GM12892 (cell line): ENCODE measurements around the gene DLL1.

Source experiments
- DNase-seq: peaks from one replicate; pipeline ENCODE4 v3.0.0; 2011; ENCODE audit not compliant: insufficient read length
- FAIRE-seq: peaks from 2 replicates; lab custom pipeline; 2011; peaks lifted over from hg19 to GRCh38; lab: Jason Lieb, UNC
- POLR2A ChIP-seq: IDR thresholded peaks from 2 replicates; pipeline ENCODE4 v1.6.1; 2011; ENCODE audit warnings: low read depth, low read length, control low read depth
- POLR2AphosphoS5 ChIP-seq: IDR thresholded peaks from 2 replicates; pipeline ENCODE4 v1.6.1; 2011; ENCODE audit warnings: low read depth, low read length, control low read depth
- TAF1 ChIP-seq: IDR thresholded peaks from 2 replicates; pipeline ENCODE4 v1.6.1; 2011; ENCODE audit warnings: low read depth, mild to moderate bottlenecking, control low read depth, low read length, borderline replicate concordance

DLL1 gene

GRCh38 chr6:170307080-170307545 is 16.2 kb upstream of the DLL1 start:
- peak; percentile 17 for FAIRE-seq
- TF ChIP-seq TAF1 (no peak), POLR2A (no peak), POLR2AphosphoS5 (no peak)
- DNase-seq: no peak

DNA sequence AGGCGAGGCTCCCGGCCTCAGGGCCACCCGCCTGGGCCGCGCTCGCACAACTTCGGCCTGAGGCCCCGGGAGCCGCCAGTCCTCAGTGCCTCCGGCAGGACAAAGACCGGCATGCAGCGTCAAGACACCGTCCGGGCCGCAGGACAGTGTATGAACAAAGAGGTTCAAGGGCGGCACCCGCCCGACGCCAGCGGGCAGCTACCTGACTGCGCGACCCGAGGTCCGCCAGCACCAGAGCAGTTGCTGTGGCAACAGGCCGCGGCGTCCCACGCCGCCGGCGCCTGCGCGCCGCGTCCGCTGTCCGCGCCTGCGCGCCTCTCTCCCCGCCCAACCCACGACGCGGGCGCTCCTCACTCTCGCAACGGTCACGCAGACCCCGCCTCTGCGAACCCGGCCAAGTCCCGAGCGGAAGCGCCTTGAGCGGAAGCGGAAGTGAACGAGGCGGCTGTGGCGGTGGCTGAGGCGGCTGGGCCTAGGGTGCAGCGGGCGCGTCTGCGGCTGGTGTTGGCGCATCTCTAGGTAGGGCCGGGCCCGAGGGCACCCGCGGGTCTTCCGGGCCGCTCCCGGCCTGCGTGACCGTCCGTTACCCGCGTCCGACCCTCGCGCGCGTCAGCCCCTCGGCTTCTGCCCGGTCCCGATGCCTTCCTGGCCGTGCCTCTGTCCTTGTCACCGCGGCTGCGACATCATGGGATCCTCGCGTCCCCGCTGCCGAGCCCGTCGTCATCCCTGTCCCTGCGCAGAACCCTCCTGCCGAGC is 15.6 kb upstream of the DLL1 start, which contains the start of gene FAM120B:
FAM120B (plus strand) TSS at position 435 of the 756 bp plus-strand sequence. CDS start 10,633 bp downstream, outside the sequence.
- DNase-seq (peak; percentile 94), FAIRE-seq (peak; percentile 98)
- TF ChIP-seq POLR2AphosphoS5 (peak; percentile 96), TAF1 (no peak; the same call in 1 of the 2 replicates), POLR2A (peak; percentile 96)

GRCh38 chr6:170305805-170306323 is 15.0 kb upstream of the DLL1 start:
- no peak for DNase-seq
- FAIRE-seq: no peak
- TF ChIP-seq POLR2AphosphoS5: no peak
- TF ChIP-seq POLR2A: no peak
- no peak for TF ChIP-seq TAF1

DNA sequence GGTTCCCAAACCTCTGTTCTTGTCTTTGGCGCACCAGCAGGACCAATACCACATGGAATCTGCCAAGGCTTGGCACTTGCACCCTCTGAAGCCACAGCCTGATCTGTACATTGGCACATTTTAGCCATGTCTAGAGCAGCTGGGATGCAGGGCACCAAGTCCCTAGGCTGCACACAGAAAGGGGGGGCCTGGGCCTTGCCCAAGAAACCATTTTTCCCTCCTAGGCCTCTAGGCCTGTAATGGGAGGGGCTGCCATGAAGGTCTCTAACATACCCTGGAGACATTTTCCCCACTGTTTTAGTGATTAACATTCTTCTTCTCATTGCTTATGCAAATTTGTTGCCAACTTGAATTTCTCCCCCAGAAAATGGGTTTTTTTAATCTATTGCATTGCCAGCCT is 10.3 kb upstream of the DLL1 start:
- TF ChIP-seq POLR2A (no peak), TAF1 (no peak), POLR2AphosphoS5 (no peak)
- no peak for DNase-seq
- FAIRE-seq: no peak

GRCh38 chr6:170298688-170299087 is 7.8 kb upstream of the DLL1 start:
- no peak for DNase-seq
- no peak for FAIRE-seq
- TF ChIP-seq POLR2AphosphoS5 (no peak), TAF1 (no peak), POLR2A (no peak)

- no peak for FAIRE-seq
- TF ChIP-seq TAF1 (no peak), POLR2AphosphoS5 (no peak), POLR2A (no peak)
- no peak for DNase-seq
Observed at GRCh38 chr6:170297576-170298330, 6.9 kb upstream of the DLL1 start.

GRCh38 chr6:170296746-170297575 is 6.1 kb upstream of the DLL1 start:
- FAIRE-seq (no peak), DNase-seq (no peak)
- TF ChIP-seq POLR2A (no peak), TAF1 (no peak), POLR2AphosphoS5 (no peak)

GRCh38 chr6:170296423-170296745 is 5.5 kb upstream of the DLL1 start:
- TF ChIP-seq POLR2AphosphoS5: no peak
- TF ChIP-seq TAF1: no peak
- TF ChIP-seq POLR2A: no peak
- DNase-seq (no peak), FAIRE-seq (no peak)

DNA sequence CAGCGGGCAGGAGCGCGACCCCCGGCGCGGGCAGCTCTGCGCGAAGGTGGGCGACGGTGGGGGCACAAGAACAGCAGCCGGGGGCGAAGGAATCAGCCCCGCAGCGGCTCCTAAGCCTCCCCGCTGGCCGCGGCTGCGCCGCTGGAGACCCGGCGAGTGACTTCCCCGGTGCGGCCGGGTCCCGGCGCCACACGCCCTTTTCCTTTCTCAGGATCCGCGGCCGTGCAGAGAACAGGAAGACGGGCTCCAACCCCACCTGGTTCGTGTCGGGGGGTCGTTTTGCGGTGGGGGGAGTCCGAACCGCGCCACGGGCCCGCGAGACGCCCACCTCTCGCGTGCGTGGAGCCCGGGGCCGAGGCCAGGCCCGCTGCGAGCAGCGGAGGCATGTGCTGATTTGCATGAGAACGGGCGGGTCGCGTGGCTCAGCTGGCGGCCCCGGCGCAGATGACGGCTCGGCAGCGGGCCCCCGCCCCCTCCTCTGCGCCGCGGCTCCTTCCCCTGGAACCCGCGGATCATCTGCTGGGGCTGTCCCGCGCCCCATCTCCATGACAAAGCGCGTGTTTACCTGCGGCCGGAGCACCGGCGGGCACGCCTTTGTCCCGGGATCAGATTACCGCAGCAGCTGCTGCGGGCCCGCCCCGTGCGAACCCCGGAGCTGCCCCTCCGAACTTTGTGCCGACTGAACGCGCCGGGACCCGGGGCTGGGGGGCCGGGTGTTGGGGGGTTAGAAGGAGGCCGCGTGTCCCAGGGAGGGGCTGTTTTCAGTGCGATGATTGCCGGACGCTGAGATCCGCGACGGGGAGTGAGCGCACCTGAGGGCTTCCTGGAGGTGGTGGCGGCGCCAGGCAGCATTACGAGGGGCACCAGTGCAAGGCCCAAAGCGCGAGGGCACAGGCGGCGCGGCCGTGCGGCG is 4.9 kb upstream of the DLL1 start:
- TF ChIP-seq POLR2AphosphoS5: no peak
- no peak for TF ChIP-seq POLR2A
- TF ChIP-seq TAF1: no peak
- FAIRE-seq: peak; percentile 17
- DNase-seq: no peak
